Measurements from ENCODE around the gene FERMT2. TPM values are rescaled to one million over a fixed set of nuclear protein-coding genes. Genes with fewer than 3 reads are reported as not detected.
A peak's percentile ranks its signal among the peaks of the same experiment; 100 is the strongest.

FERMT2 gene
- total RNA-seq, 5 donors from 2014 or later (not counting 1 experiment from before 2014, with no cell fraction given) = 0.35 to 1.0 (median 0.84) TPM; not detected in 1

DNA sequence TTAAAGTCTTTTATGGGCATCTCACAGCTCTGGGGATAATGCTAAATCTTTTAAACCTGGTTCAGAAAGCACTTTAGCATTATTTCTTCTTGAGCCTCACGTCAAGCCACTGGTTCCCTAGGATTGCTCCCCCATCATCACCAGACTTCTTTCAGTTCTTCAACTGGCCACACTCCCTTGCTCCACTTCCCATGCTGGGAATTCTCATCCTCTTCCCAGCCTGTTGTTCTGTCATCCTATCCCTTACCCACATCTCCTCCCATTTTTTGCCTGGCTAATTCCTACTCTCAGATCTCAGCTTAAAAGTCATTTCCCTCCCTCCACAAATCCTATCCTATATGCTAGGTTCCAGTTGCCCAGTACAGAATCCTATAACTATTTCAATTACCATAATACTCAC, 14.4 kb downstream of the FERMT2 start:
- no peak overlapping the region for H3K4me3 Mint-ChIP-seq
- Histone ChIP-seq H3K27me3 (replicated peaks in 1 of 2; ENCODE audit: control insufficient read depth in 2 of 2, extremely low read depth in 1 of 2, insufficient read depth in 2 of 2, low read length in 1 of 2) (no peaks in the 10 kb centered on the region), H3K36me3 (ENCODE audit: control insufficient read depth in 2 of 2, extremely low read depth in 1 of 2, insufficient read depth in 1 of 2, low read length in 1 of 2) (no peaks in the 10 kb centered on the region), H3K4me1 (ENCODE audit: control insufficient read depth in 1 of 2, extremely low read depth in 1 of 2, insufficient read depth in 2 of 2, low read length in 2 of 2) (no peaks in the 10 kb centered on the region), H3K4me3 (ENCODE audit: control insufficient read depth in 1 of 2, extremely low read depth in 1 of 2, low read length in 1 of 2) (no peak overlapping the region), H3K27ac (ENCODE audit: low read length) (no peak overlapping the region), H3K9me3 (no peaks in the 10 kb centered on the region)
- peak overlapping the region in 1 of 2 donors; percentile 13 for H3K27ac Mint-ChIP-seq
- WGBS (ENCODE audit: insufficient coverage) = 90% methylated on average over 1 of the region's 1 CpG
- no peak for DNase-seq
- ATAC-seq (replicated peaks in 1 of 4) = no peak
- no peaks in the 10 kb centered on the region for H3K36me3 Mint-ChIP-seq
- no peaks in the 10 kb centered on the region for H3K4me1 Mint-ChIP-seq
- ChIA-PET CTCF (interaction anchor here (0.6 kb wide), 2 partner anchors 13 to 14 kb away, joined by 4 to 6 read pairs; no protein-coding TSS in a partner anchor), POLR2A (no interaction called here)
- no peaks in the 10 kb centered on the region for H3K9me3 Mint-ChIP-seq
- peaks cover 7 to 13% of the 10 kb centered on the region in 2 donors for H3K27me3 Mint-ChIP-seq

DNA sequence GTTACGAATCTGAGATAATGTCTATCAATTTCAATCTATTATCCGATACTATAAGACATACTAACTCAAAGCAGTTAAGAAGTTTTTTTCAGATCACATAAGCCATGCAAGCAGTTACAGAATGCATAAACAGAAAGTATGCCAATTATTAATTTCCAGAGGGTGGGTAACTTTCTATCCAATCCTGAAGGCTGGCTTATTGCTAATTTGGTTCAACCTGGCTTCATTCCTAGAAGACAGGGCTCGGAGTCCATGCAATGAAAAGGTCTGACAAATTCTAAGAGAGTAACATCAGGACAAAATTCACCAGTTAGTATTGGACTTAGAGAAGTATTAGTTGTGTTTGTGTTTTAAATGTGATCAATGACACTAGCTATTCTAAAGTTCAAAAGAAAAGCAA, 15.0 kb downstream of the FERMT2 start:
- no peak overlapping the region for H3K4me3 ChIP-seq (ENCODE audit: control insufficient read depth in 1 of 2, extremely low read depth in 1 of 2, low read length in 1 of 2)
- DNase-seq = no peak
- H3K4me1 ChIP-seq (ENCODE audit: control insufficient read depth in 1 of 2, extremely low read depth in 1 of 2, insufficient read depth in 2 of 2, low read length in 2 of 2) = no peaks in the 10 kb centered on the region
- no CpG with 5 or more reads among the region's 3 CpGs for WGBS (ENCODE audit: insufficient coverage)
- H3K27me3 ChIP-seq (replicated peaks in 1 of 2; ENCODE audit: control insufficient read depth in 2 of 2, extremely low read depth in 1 of 2, insufficient read depth in 2 of 2, low read length in 1 of 2) = no peaks in the 10 kb centered on the region
- no peak overlapping the region for H3K27ac ChIP-seq (ENCODE audit: low read length)
- POLR2A ChIA-PET = no interaction called here
- Mint-ChIP-seq H3K27ac (no peak overlapping the region), H3K4me1 (no peaks in the 10 kb centered on the region), H3K4me3 (no peak overlapping the region), H3K36me3 (no peaks in the 10 kb centered on the region), H3K27me3 (peaks cover 7 to 13% of the 10 kb centered on the region in 2 donors), H3K9me3 (no peaks in the 10 kb centered on the region)
- CTCF ChIA-PET = interaction anchor here in 1 of 2 donors (0.6 kb wide), 1 partner anchor 13 kb away, joined by 4 read pairs; no protein-coding TSS in a partner anchor
- no peaks in the 10 kb centered on the region for H3K9me3 ChIP-seq
- ATAC-seq (replicated peaks in 1 of 4) = no peak
- no peaks in the 10 kb centered on the region for H3K36me3 ChIP-seq (ENCODE audit: control insufficient read depth in 2 of 2, extremely low read depth in 1 of 2, insufficient read depth in 1 of 2, low read length in 1 of 2)

GRCh38 chr14:52934762-52935161, 16.1 kb downstream of the FERMT2 start:
- H3K4me3 Mint-ChIP-seq = no peak overlapping the region
- DNase-seq = no peak
- ChIA-PET CTCF (interaction anchor here in 1 of 2 donors (0.6 kb wide), 1 partner anchor 147 kb away, joined by 13 read pairs; no protein-coding TSS in a partner anchor), POLR2A (interaction anchor here in 1 of 2 donors (0.7 kb wide), 1 partner anchor 117 kb away, joined by 3 read pairs; no protein-coding TSS in a partner anchor)
- Histone ChIP-seq H3K27me3 (replicated peaks in 1 of 2; ENCODE audit: control insufficient read depth in 2 of 2, extremely low read depth in 1 of 2, insufficient read depth in 2 of 2, low read length in 1 of 2) (no peaks in the 10 kb centered on the region), H3K36me3 (ENCODE audit: control insufficient read depth in 2 of 2, extremely low read depth in 1 of 2, insufficient read depth in 1 of 2, low read length in 1 of 2) (no peaks in the 10 kb centered on the region), H3K4me1 (ENCODE audit: control insufficient read depth in 1 of 2, extremely low read depth in 1 of 2, insufficient read depth in 2 of 2, low read length in 2 of 2) (no peaks in the 10 kb centered on the region), H3K9me3 (no peaks in the 10 kb centered on the region), H3K4me3 (ENCODE audit: control insufficient read depth in 1 of 2, extremely low read depth in 1 of 2, low read length in 1 of 2) (no peak overlapping the region), H3K27ac (ENCODE audit: low read length) (no peak overlapping the region)
- no peak overlapping the region for H3K27ac Mint-ChIP-seq
- H3K9me3 Mint-ChIP-seq = no peaks in the 10 kb centered on the region
- no peaks in the 10 kb centered on the region for H3K36me3 Mint-ChIP-seq
- H3K27me3 Mint-ChIP-seq = peaks cover 7 to 13% of the 10 kb centered on the region in 2 donors
- no CpG with 5 or more reads among the region's 2 CpGs for WGBS (ENCODE audit: insufficient coverage)
- ATAC-seq (replicated peaks in 1 of 4) = no peak
- H3K4me1 Mint-ChIP-seq = no peaks in the 10 kb centered on the region

- Histone ChIP-seq H3K27ac (ENCODE audit: low read length) (no peak overlapping the region), H3K4me1 (ENCODE audit: control insufficient read depth in 1 of 2, extremely low read depth in 1 of 2, insufficient read depth in 2 of 2, low read length in 2 of 2) (no peaks in the 10 kb centered on the region), H3K36me3 (ENCODE audit: control insufficient read depth in 2 of 2, extremely low read depth in 1 of 2, insufficient read depth in 1 of 2, low read length in 1 of 2) (no peaks in the 10 kb centered on the region), H3K4me3 (ENCODE audit: control insufficient read depth in 1 of 2, extremely low read depth in 1 of 2, low read length in 1 of 2) (no peak overlapping the region), H3K27me3 (replicated peaks in 1 of 2; ENCODE audit: control insufficient read depth in 2 of 2, extremely low read depth in 1 of 2, insufficient read depth in 2 of 2, low read length in 1 of 2) (no peaks in the 10 kb centered on the region), H3K9me3 (no peaks in the 10 kb centered on the region)
- no peak overlapping the region for H3K27ac Mint-ChIP-seq
- H3K27me3 Mint-ChIP-seq = peaks cover 0 to 7% of the 10 kb centered on the region in 2 donors
- H3K4me1 Mint-ChIP-seq = no peaks in the 10 kb centered on the region
- H3K4me3 Mint-ChIP-seq = no peak overlapping the region
- WGBS (ENCODE audit: insufficient coverage) = 98% methylated on average over 4 of the region's 4 CpGs
- DNase-seq = no peak
- H3K9me3 Mint-ChIP-seq = no peaks in the 10 kb centered on the region
- CTCF ChIA-PET = interaction anchor here in 1 of 2 donors (0.6 kb wide), 1 partner anchor 24 kb away, joined by 7 read pairs; no protein-coding TSS in a partner anchor
- ATAC-seq (replicated peaks in 1 of 4) = no peak
- POLR2A ChIA-PET = no interaction called here
- no peaks in the 10 kb centered on the region for H3K36me3 Mint-ChIP-seq
Observed at GRCh38 chr14:52929192-52929807, 21.6 kb downstream of the FERMT2 start.

DNA sequence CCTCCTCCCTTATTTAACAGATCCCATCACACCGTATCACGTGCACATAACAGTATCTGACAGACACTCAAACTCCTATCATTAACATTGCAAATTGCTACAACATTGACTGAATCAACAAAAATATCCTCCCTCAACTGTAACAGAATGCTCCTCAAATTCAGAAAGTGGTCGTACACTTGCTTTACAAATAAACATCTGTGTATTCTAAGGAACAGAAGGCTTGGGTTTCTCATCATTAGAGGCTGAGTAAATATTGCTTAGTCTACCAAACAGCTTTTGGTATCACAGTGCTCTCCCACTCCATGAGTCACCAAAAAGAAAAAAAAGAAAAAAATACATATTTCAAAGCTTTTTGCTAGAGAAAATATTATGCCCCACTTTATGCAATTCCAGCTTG, 23.9 kb downstream of the FERMT2 start:
- Histone ChIP-seq H3K27me3 (replicated peaks in 1 of 2; ENCODE audit: control insufficient read depth in 2 of 2, extremely low read depth in 1 of 2, insufficient read depth in 2 of 2, low read length in 1 of 2) (no peaks in the 10 kb centered on the region), H3K36me3 (ENCODE audit: control insufficient read depth in 2 of 2, extremely low read depth in 1 of 2, insufficient read depth in 1 of 2, low read length in 1 of 2) (no peaks in the 10 kb centered on the region), H3K27ac (ENCODE audit: low read length) (no peak overlapping the region), H3K4me3 (ENCODE audit: control insufficient read depth in 1 of 2, extremely low read depth in 1 of 2, low read length in 1 of 2) (no peak overlapping the region), H3K4me1 (ENCODE audit: control insufficient read depth in 1 of 2, extremely low read depth in 1 of 2, insufficient read depth in 2 of 2, low read length in 2 of 2) (no peaks in the 10 kb centered on the region), H3K9me3 (no peaks in the 10 kb centered on the region)
- no peak for ATAC-seq (replicated peaks in 1 of 4)
- peaks cover 0 to 8% of the 10 kb centered on the region in 2 donors for H3K27me3 Mint-ChIP-seq
- H3K4me3 Mint-ChIP-seq = no peak overlapping the region
- POLR2A ChIA-PET = no interaction called here
- H3K9me3 Mint-ChIP-seq = no peaks in the 10 kb centered on the region
- no peaks in the 10 kb centered on the region for H3K36me3 Mint-ChIP-seq
- H3K27ac Mint-ChIP-seq = no peak overlapping the region
- no peak for DNase-seq
- CTCF ChIA-PET = interaction anchor here in 1 of 2 donors (0.6 kb wide), 1 partner anchor 98 kb away, joined by 3 read pairs; no protein-coding TSS in a partner anchor
- peaks cover 0 to 2% (median 0%) of the 10 kb centered on the region in 3 donors for H3K4me1 Mint-ChIP-seq
- 100% methylated on average over 2 of the region's 3 CpGs for WGBS (ENCODE audit: insufficient coverage)

GRCh38 chr14:52923902-52924575, 26.8 kb downstream of the FERMT2 start:
- Mint-ChIP-seq H3K27ac (no peak overlapping the region), H3K27me3 (peaks cover 0 to 7% of the 10 kb centered on the region in 2 donors), H3K4me3 (no peak overlapping the region), H3K9me3 (no peaks in the 10 kb centered on the region), H3K36me3 (no peaks in the 10 kb centered on the region), H3K4me1 (peaks cover 6 to 13% (median 11%) of the 10 kb centered on the region in 3 donors)
- POLR2A ChIA-PET = no interaction called here
- Histone ChIP-seq H3K27ac (ENCODE audit: low read length) (no peak overlapping the region), H3K36me3 (ENCODE audit: control insufficient read depth in 2 of 2, extremely low read depth in 1 of 2, insufficient read depth in 1 of 2, low read length in 1 of 2) (no peaks in the 10 kb centered on the region), H3K4me1 (ENCODE audit: control insufficient read depth in 1 of 2, extremely low read depth in 1 of 2, insufficient read depth in 2 of 2, low read length in 2 of 2) (peaks cover 2 to 5% of the 10 kb centered on the region in 2 experiments), H3K27me3 (replicated peaks in 1 of 2; ENCODE audit: control insufficient read depth in 2 of 2, extremely low read depth in 1 of 2, insufficient read depth in 2 of 2, low read length in 1 of 2) (no peaks in the 10 kb centered on the region), H3K9me3 (no peaks in the 10 kb centered on the region), H3K4me3 (ENCODE audit: control insufficient read depth in 1 of 2, extremely low read depth in 1 of 2, low read length in 1 of 2) (no peak overlapping the region)
- no CpG with 5 or more reads among the region's 3 CpGs for whole genome bisulfite sequencing (ENCODE audit: insufficient coverage)
- ATAC-seq (replicated peaks in 1 of 4) (no peak), DNase-seq (no peak)
- CTCF ChIA-PET = interaction anchor here in 1 of 2 donors (1.1 kb wide), 1 partner anchor 11 kb away, joined by 3 read pairs; no protein-coding TSS in a partner anchor
